Smooth muscle cell (in vitro differentiated cells): ENCODE data around the gene SYNJ1. TPM values are rescaled to one million over a fixed set of nuclear protein-coding genes. Genes with fewer than 3 reads are reported as not detected.

Experiments used
- DNase-seq: peaks from one replicate; lab custom pipeline; 2025; ENCODE audit not compliant: unreplicated experiment; lab: John Stamatoyannopoulos, UW
- H2AFZ ChIP-seq: fragments of 200-600 bp; sonication (generic); 2 replicates; pipeline ENCODE4 v1.6.0; 2016; ENCODE audit warnings: antibody characterized with exemption, low read depth, mild to moderate bottlenecking
- H3F3A ChIP-seq: fragments of 200-600 bp; sonication (generic); 2 replicates; pipeline ENCODE4 v1.6.0; 2017; ENCODE audit warnings: antibody characterized with exemption, low read depth
- H3K27ac ChIP-seq: fragments of 200-600 bp; sonication (generic); 2 replicates; pipeline ENCODE4 v1.5.1; 2016; ENCODE audit warnings: low read depth, mild to moderate bottlenecking
- H3K27me3 ChIP-seq: fragments of 200-600 bp; sonication (generic); 2 replicates; pipeline ENCODE4 v1.6.1; 2016; ENCODE audit warnings: low read depth, mild to moderate bottlenecking
- H3K36me3 ChIP-seq: fragments of 200-600 bp; sonication (generic); 2 replicates; pipeline ENCODE4 v1.5.1; 2016; ENCODE audit warnings: low read depth
- H3K4me1 ChIP-seq: fragments of 200-600 bp; sonication (generic); 2 replicates; pipeline ENCODE4 v1.5.1; 2016; ENCODE audit warnings: low read depth
- H3K4me2 ChIP-seq: fragments of 200-600 bp; sonication (generic); 2 replicates; pipeline ENCODE4 v1.6.0; 2016; ENCODE audit warnings: mild to moderate bottlenecking
- H3K4me3 ChIP-seq: fragments of 200-600 bp; sonication (generic); 2 replicates; pipeline ENCODE4 v1.5.1; 2016; ENCODE audit warnings: mild to moderate bottlenecking
- H3K79me2 ChIP-seq: fragments of 200-600 bp; sonication (generic); 2 replicates; pipeline ENCODE4 v1.6.0; 2016; ENCODE audit warnings: low read depth, mild to moderate bottlenecking
- H3K9ac ChIP-seq: fragments of 200-600 bp; sonication (generic); 2 replicates; pipeline ENCODE4 v1.6.0; 2016; ENCODE audit warnings: low read depth
- H3K9me3 ChIP-seq: fragments of 200-600 bp; sonication (generic); replicated peaks from 2 replicates; pipeline ENCODE4 v1.5.1; 2016; ENCODE audit warnings: low read depth
- H4K20me1 ChIP-seq: fragments of 200-600 bp; sonication (generic); 2 replicates; pipeline ENCODE4 v1.6.0; 2016; ENCODE audit warnings: low read depth
- CTCF ChIP-seq: fragments of 200-600 bp; sonication (generic); IDR thresholded peaks from 2 replicates; pipeline ENCODE4 v1.5.1; 2017; ENCODE audit warnings: borderline replicate concordance, mild to moderate bottlenecking, antibody characterized with exemption; ENCODE audit not compliant: insufficient read depth, poor library complexity, severe bottlenecking
- WGBS: methylation state at CpG from one replicate; pipeline ENCODE4 v1.1.7; 2016; ENCODE audit warnings: low lambda C conversion rate; 5-methylcytosine and 5-hydroxymethylcytosine counted together
- polyA plus RNA-seq: library from polyadenylated mRNA; unstranded; fragments of >200 nt; fragmentation: Nextera tagmentation; extraction: Ambion mirVana; gene quantifications from 2 replicates; pipeline ENCODE4 v1.2.1, GENCODE V29; 2016
- total RNA-seq: library from RNA; depleted of rRNA; stranded (reverse); fragments of >200 nt; gene quantifications from 2 replicates; pipeline ENCODE4 v1.2.3, GENCODE V29; 2014

SYNJ1 gene
- total and polyA plus RNA-seq, 2 experiments from 2014 or later, result 2.7 to 8.5 TPM

DNA sequence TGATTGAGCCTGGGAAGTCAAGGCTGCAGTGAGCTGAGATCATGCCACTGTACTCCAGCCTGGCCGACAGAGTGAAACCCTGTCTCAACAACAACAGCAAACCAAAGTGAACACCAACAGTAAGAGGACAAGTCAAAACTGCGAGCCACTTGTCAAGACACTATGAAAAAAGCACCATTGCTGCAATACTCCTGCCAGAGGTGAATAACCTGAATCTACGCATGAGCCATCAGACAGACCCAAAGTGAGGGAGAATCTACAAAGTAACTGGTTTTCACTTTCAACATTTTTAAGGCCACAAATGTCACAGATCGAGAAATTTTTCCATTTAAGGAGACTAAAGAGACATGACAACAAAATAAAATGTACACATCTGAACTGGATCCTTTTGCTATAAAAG lies 21.9 kb downstream of the SYNJ1 start:
- Histone ChIP-seq H3K36me3 (no peaks in the 10 kb centered on the region), H3F3A (no peaks in the 10 kb centered on the region), H3K27me3 (no peaks in the 10 kb centered on the region), H3K4me3 (no peak overlapping the region), H3K79me2 (no peaks in the 10 kb centered on the region), H3K9ac (no peak overlapping the region), H3K4me2 (no peak overlapping the region), H2AFZ (no peak overlapping the region), H3K27ac (no peak overlapping the region), H3K4me1 (peaks cover 5% of the 10 kb centered on the region), H4K20me1 (no peaks in the 10 kb centered on the region), H3K9me3 (no peaks in the 10 kb centered on the region)
- no peak for DNase-seq
- 95% methylated on average over 4 of the region's 4 CpGs for WGBS
- TF ChIP-seq CTCF, result no peak

DNA sequence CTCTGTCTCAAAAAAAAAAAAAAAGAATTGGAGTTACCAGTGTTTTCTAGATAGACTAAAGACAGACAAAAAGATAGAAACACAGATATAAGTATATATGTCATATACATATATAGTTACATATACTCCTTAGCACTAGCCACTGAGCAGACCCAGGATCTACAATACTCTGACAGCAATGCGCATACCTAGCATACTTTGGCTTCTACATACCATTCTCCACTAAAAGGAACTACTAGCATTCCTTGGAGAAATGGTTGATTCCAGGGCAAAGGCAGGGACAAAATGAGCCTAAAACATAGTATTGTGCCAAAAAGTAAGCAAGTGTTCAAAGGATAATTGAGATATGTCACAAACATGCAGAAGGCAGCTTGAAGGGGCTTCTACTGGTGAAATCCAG lies 22.7 kb downstream of the SYNJ1 start:
- no peaks in the 10 kb centered on the region for H3K27me3 ChIP-seq
- TF ChIP-seq CTCF, result no peak
- H3K27ac ChIP-seq, result no peak overlapping the region
- H3K9me3 ChIP-seq, result no peaks in the 10 kb centered on the region
- no peaks in the 10 kb centered on the region for H3K36me3 ChIP-seq
- no peak overlapping the region for H3K9ac ChIP-seq
- no peaks in the 10 kb centered on the region for H3K79me2 ChIP-seq
- WGBS, result 94% methylated on average over 1 of the region's 1 CpG
- no peak overlapping the region for H2AFZ ChIP-seq
- no peak overlapping the region for H3K4me3 ChIP-seq
- DNase-seq, result no peak
- no peaks in the 10 kb centered on the region for H3K4me1 ChIP-seq
- H3F3A ChIP-seq, result no peaks in the 10 kb centered on the region
- H3K4me2 ChIP-seq, result no peak overlapping the region
- H4K20me1 ChIP-seq, result no peaks in the 10 kb centered on the region

DNA sequence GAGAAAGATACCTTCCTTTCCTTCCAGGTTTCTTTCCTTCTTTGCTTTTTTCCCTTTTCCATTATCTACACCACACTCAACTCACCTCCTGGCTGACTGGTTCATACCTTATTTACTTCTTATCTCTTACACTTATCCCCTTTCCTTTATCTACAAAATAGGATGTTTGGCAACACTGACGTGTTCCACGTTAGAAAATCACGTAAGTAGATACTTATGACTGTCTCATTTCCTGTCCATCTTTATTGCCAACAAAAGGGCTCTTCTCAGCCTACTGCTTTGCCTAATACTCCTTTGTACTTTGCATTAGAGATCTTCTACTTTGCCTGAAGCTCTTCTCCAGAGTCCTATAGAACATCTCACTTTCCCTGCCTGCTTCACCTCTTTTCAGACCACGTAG lies 25.1 kb downstream of the SYNJ1 start:
- no peak overlapping the region for H3K4me2 ChIP-seq
- H3K9ac ChIP-seq, result no peak overlapping the region
- H3K9me3 ChIP-seq, result no peaks in the 10 kb centered on the region
- no peaks in the 10 kb centered on the region for H3F3A ChIP-seq
- H3K27me3 ChIP-seq, result no peaks in the 10 kb centered on the region
- no peak overlapping the region for H3K4me3 ChIP-seq
- H3K27ac ChIP-seq, result no peak overlapping the region
- no peaks in the 10 kb centered on the region for H3K79me2 ChIP-seq
- TF ChIP-seq CTCF, result no peak
- no peaks in the 10 kb centered on the region for H3K4me1 ChIP-seq
- no peak overlapping the region for H2AFZ ChIP-seq
- H4K20me1 ChIP-seq, result no peaks in the 10 kb centered on the region
- WGBS, result 11% methylated on average over 4 of the region's 4 CpGs
- no peak for DNase-seq
- no peaks in the 10 kb centered on the region for H3K36me3 ChIP-seq

DNA sequence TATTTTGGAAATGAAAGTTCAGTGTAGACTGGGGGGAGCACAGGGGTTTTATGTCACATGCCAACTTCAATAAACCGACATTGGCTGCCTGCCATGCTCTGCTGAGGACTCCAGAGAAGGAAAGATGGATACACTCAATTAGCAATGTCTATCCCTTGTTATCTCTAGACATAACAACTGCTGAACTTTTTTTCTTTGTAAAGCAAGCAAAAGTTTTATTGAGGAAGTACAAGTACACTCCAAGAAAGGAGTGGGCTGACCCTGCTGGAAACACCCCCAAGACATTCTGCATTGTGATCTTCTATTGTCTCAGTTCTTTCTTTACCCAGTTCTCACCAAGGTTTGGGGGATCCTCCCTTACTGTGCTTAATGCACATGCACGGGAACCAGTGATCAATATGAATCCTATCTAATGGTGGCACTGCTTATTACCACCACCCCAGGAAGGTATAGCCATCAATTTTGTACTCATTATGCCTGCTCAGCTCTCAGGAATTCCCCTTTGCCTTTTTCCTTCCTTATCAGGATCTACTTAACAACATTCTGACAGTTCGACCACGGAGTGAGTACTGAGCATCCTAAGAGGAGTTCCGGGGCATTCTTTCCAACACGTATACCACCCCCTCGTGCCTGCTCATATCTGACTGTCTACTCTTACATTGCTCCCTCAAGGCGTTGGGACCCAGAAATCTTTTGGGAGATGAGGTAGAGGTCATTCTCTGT lies 28.7 kb downstream of the SYNJ1 start:
- WGBS, result 37% methylated on average over 8 of the region's 8 CpGs
- DNase-seq, result no peak
- Histone ChIP-seq H3K9me3 (no peaks in the 10 kb centered on the region), H2AFZ (no peak overlapping the region), H3K27me3 (no peaks in the 10 kb centered on the region), H3K9ac (no peak overlapping the region), H3K27ac (no peak overlapping the region), H3K4me1 (no peaks in the 10 kb centered on the region), H3K36me3 (no peaks in the 10 kb centered on the region), H3K4me2 (no peak overlapping the region), H3F3A (no peaks in the 10 kb centered on the region), H4K20me1 (no peaks in the 10 kb centered on the region), H3K79me2 (no peaks in the 10 kb centered on the region), H3K4me3 (no peak overlapping the region)
- no peak for TF ChIP-seq CTCF
